ENCODE measurements around the gene DPEP1.

DPEP1 gene

DNA sequence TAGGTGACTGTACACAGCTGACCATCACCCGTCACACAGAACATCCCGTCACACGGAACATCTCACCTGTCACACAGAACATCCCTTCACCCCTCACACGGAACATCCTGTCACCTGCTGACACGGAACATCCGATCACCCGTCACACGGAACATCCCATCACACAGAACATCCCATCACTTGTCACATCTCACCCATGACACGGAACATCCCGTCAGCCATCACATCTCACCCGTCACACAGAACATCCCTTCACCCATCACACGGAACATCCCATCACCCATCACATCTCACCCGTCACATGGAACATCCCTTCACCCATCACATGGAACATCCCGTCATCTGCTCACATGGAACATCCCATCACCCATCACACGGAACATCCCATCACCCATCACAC lies 34.1 kb upstream of the DPEP1 start:
- Histone ChIP-seq H3K4me3 (ENCODE audit: insufficient read depth, low read depth, low read length, poor library complexity, severe bottlenecking) (no peak overlapping the region), H3K36me3 (ENCODE audit: control insufficient read depth, insufficient read depth, low read length) (no peaks in the 10 kb centered on the region), H3K27me3 (replicated peaks; ENCODE audit: control insufficient read depth, insufficient read depth, low read length, poor library complexity, severe bottlenecking) (peaks cover 8% of the 10 kb centered on the region), H3K27ac (ENCODE audit: insufficient read depth, low read length, poor library complexity, severe bottlenecking) (no peak overlapping the region), H3K4me1 (ENCODE audit: control insufficient read depth, insufficient read depth, low read length, poor library complexity, severe bottlenecking) (peaks cover 16% of the 10 kb centered on the region), H3K9me3 (ENCODE audit: control insufficient read depth, low read length) (no peaks in the 10 kb centered on the region)
- DNase-seq, result no peak

GRCh38 chr16:89581045-89581695 lies 32.3 kb upstream of the DPEP1 start:
- Histone ChIP-seq H3K27me3 (replicated peaks; ENCODE audit: control insufficient read depth, insufficient read depth, low read length, poor library complexity, severe bottlenecking) (no peaks in the 10 kb centered on the region), H3K4me3 (ENCODE audit: insufficient read depth, low read depth, low read length, poor library complexity, severe bottlenecking) (no peak overlapping the region), H3K27ac (ENCODE audit: insufficient read depth, low read length, poor library complexity, severe bottlenecking) (no peak overlapping the region), H3K4me1 (ENCODE audit: control insufficient read depth, insufficient read depth, low read length, poor library complexity, severe bottlenecking) (peaks cover 2% of the 10 kb centered on the region), H3K36me3 (ENCODE audit: control insufficient read depth, insufficient read depth, low read length) (no peaks in the 10 kb centered on the region), H3K9me3 (ENCODE audit: control insufficient read depth, low read length) (no peaks in the 10 kb centered on the region)
- DNase-seq, result no peak

GRCh38 chr16:89581861-89582563 lies 31.4 kb upstream of the DPEP1 start:
- Histone ChIP-seq H3K4me1 (ENCODE audit: control insufficient read depth, insufficient read depth, low read length, poor library complexity, severe bottlenecking) (no peaks in the 10 kb centered on the region), H3K9me3 (ENCODE audit: control insufficient read depth, low read length) (no peaks in the 10 kb centered on the region), H3K27ac (ENCODE audit: insufficient read depth, low read length, poor library complexity, severe bottlenecking) (no peak overlapping the region), H3K36me3 (ENCODE audit: control insufficient read depth, insufficient read depth, low read length) (no peaks in the 10 kb centered on the region), H3K4me3 (ENCODE audit: insufficient read depth, low read depth, low read length, poor library complexity, severe bottlenecking) (no peak overlapping the region), H3K27me3 (replicated peaks; ENCODE audit: control insufficient read depth, insufficient read depth, low read length, poor library complexity, severe bottlenecking) (no peaks in the 10 kb centered on the region)
- DNase-seq, result no peak

DNA sequence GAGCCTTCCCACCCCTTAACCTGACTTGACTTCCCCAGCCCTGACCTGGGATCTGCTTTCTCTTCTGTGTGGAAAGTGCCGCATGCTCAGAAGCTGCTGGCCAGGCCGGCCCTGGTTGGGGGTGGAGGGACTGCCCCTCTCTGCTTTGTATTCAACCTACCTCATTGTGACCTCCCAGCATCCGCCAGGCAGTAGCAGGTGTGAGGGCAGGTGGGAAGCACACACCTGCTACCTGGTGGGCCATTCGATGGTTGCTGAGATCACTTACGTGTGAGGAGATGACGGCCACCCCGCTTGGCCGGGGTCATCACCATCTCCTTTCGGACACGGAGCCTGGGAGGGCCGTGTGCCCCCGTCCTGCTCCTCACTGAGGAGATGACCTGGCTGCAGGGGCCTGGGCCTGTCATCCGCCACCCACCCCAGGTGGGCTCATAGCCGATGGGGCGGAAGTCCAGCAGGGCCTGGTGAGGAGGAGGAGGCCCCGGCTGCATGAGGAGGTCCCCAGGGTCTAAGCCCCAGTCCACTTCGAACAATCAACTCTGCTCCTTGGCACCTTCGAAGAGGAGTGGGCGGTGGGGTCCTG lies 30.7 kb upstream of the DPEP1 start:
- no peak for DNase-seq
- H3K27ac ChIP-seq (ENCODE audit: insufficient read depth, low read length, poor library complexity, severe bottlenecking), result no peak overlapping the region
- H3K9me3 ChIP-seq (ENCODE audit: control insufficient read depth, low read length), result no peaks in the 10 kb centered on the region
- no peaks in the 10 kb centered on the region for H3K36me3 ChIP-seq (ENCODE audit: control insufficient read depth, insufficient read depth, low read length)
- H3K4me1 ChIP-seq (ENCODE audit: control insufficient read depth, insufficient read depth, low read length, poor library complexity, severe bottlenecking), result no peaks in the 10 kb centered on the region
- H3K27me3 ChIP-seq (replicated peaks; ENCODE audit: control insufficient read depth, insufficient read depth, low read length, poor library complexity, severe bottlenecking), result no peaks in the 10 kb centered on the region
- H3K4me3 ChIP-seq (ENCODE audit: insufficient read depth, low read depth, low read length, poor library complexity, severe bottlenecking), result no peak overlapping the region

DNA sequence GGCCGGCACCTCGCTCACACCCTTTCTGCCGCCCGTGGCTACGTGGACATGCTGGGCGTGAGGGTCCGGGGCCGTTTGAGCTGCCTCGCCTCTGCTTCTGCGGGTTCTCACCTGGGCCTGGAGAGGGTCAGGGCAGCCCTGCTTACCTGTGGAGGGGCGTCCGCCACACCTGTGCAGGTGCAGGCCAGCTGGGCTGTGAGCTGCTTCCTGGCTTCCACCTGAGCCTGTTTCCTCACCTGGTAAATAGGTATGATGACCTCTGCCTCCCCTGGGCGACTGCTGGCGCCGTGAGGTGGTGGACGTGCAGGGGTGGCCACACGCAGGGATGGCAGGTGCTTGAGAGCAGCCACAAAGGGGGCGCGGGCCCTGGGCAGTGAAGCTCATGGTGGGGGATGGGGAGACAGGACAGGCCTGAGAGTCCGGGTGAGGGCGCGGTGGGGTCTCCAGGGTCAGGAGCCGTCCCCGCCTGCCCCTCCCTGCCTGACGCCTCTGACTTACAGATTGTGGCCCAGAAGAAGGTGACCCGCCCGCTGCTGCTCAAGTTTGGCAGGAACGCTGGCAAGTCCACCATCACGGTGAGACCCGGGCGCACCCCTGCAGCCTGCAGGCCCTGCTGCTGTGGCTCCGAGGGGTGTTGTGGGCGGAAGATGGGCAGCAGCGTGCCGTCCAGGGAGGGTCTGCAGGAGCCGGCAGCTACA lies 30.1 kb upstream of the DPEP1 start:
- no peaks in the 10 kb centered on the region for H3K9me3 ChIP-seq (ENCODE audit: control insufficient read depth, low read length)
- no peaks in the 10 kb centered on the region for H3K36me3 ChIP-seq (ENCODE audit: control insufficient read depth, insufficient read depth, low read length)
- no peak for DNase-seq
- H3K4me1 ChIP-seq (ENCODE audit: control insufficient read depth, insufficient read depth, low read length, poor library complexity, severe bottlenecking), result no peaks in the 10 kb centered on the region
- H3K4me3 ChIP-seq (ENCODE audit: insufficient read depth, low read depth, low read length, poor library complexity, severe bottlenecking), result no peak overlapping the region
- no peaks in the 10 kb centered on the region for H3K27me3 ChIP-seq (replicated peaks; ENCODE audit: control insufficient read depth, insufficient read depth, low read length, poor library complexity, severe bottlenecking)
- H3K27ac ChIP-seq (ENCODE audit: insufficient read depth, low read length, poor library complexity, severe bottlenecking), result no peak overlapping the region

DNA sequence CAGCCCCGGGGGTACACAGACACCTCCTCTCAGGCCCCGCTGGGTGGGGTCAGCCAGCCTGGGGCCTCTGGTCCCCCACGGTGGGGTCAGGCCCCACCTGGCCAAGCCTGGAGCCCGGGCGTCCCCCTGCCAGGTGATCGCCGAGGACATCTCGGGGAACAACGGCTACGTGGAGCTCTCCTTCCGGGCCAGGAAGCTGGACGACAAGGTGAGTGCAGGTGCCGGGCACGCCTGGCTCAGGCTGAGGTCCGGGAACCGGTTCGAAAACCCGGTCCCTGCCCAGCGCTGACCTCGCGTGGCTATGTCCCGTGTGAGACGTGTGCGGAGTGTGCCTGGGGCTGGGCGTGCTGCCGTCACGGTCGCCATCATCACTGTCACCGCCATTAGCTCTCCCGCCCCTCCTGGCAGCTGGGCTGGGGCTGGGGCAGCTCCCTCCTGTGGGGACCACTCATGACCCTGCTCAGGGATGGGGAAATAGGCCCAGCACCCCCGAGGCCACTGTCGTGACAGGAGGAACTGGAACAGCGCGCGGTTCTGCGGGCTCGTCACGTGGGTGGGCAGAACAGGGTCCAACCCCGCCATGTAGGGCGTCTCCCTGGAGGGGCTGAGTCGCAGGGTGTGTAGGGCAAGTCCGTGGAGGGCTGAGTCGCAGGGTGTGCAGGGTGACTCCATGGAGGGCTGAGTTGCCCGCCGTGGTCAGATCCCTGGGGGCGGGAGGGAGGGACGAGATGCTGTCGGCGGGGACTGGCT lies 29.4 kb upstream of the DPEP1 start:
- DNase-seq, result no peak
- no peak overlapping the region for H3K27ac ChIP-seq (ENCODE audit: insufficient read depth, low read length, poor library complexity, severe bottlenecking)
- H3K4me3 ChIP-seq (ENCODE audit: insufficient read depth, low read depth, low read length, poor library complexity, severe bottlenecking), result no peak overlapping the region
- no peaks in the 10 kb centered on the region for H3K9me3 ChIP-seq (ENCODE audit: control insufficient read depth, low read length)
- H3K27me3 ChIP-seq (replicated peaks; ENCODE audit: control insufficient read depth, insufficient read depth, low read length, poor library complexity, severe bottlenecking), result no peaks in the 10 kb centered on the region
- H3K36me3 ChIP-seq (ENCODE audit: control insufficient read depth, insufficient read depth, low read length), result no peaks in the 10 kb centered on the region
- no peaks in the 10 kb centered on the region for H3K4me1 ChIP-seq (ENCODE audit: control insufficient read depth, insufficient read depth, low read length, poor library complexity, severe bottlenecking)

DNA sequence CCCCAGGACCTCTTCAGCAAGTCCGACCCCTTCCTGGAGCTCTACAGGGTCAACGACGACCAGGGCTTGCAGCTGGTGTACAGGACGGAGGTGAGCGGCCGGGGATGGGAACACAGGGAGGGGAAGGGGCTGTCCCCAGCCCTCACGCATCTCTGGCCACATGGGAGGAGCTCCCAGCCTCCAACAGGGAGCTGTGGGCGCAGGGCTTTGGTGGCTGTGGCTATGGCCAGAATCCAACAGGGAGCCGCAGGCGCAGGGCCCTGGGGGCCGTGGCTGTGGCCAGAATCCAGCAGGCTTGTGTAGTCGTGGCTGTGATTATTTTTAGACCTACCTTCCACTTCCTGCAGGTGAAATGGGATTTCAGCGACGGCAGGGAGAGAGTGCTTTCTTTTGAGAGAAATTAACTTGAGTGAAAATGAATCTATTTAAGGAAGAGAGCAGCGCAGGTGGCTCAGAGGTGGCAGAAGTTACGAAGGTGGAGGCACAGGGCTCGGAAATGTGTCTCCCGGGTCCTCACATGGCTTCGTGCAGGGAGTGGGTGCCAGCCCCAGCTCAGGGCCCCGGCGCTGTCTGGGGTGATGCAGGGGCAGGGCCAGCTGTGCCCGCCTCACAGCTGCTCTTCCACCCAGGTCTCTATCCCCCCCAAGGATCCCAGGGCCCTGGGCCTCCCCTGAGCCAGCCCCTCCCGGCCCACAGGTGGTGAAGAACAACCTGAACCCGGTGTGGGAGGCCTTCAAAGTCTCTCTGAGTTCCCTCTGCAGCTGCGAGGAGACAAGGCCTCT lies 28.5 kb upstream of the DPEP1 start:
- H3K9me3 ChIP-seq (ENCODE audit: control insufficient read depth, low read length), result no peaks in the 10 kb centered on the region
- no peaks in the 10 kb centered on the region for H3K4me1 ChIP-seq (ENCODE audit: control insufficient read depth, insufficient read depth, low read length, poor library complexity, severe bottlenecking)
- no peaks in the 10 kb centered on the region for H3K36me3 ChIP-seq (ENCODE audit: control insufficient read depth, insufficient read depth, low read length)
- H3K27ac ChIP-seq (ENCODE audit: insufficient read depth, low read length, poor library complexity, severe bottlenecking), result no peak overlapping the region
- H3K4me3 ChIP-seq (ENCODE audit: insufficient read depth, low read depth, low read length, poor library complexity, severe bottlenecking), result no peak overlapping the region
- no peaks in the 10 kb centered on the region for H3K27me3 ChIP-seq (replicated peaks; ENCODE audit: control insufficient read depth, insufficient read depth, low read length, poor library complexity, severe bottlenecking)
- no peak for DNase-seq

- Histone ChIP-seq H3K27ac (ENCODE audit: insufficient read depth, low read length, poor library complexity, severe bottlenecking) (no peak overlapping the region), H3K4me3 (ENCODE audit: insufficient read depth, low read depth, low read length, poor library complexity, severe bottlenecking) (no peak overlapping the region), H3K36me3 (ENCODE audit: control insufficient read depth, insufficient read depth, low read length) (no peaks in the 10 kb centered on the region), H3K27me3 (replicated peaks; ENCODE audit: control insufficient read depth, insufficient read depth, low read length, poor library complexity, severe bottlenecking) (no peaks in the 10 kb centered on the region), H3K4me1 (ENCODE audit: control insufficient read depth, insufficient read depth, low read length, poor library complexity, severe bottlenecking) (no peaks in the 10 kb centered on the region), H3K9me3 (ENCODE audit: control insufficient read depth, low read length) (no peaks in the 10 kb centered on the region)
- DNase-seq, result no peak
Observed at GRCh38 chr16:89586218-89586617, 27.2 kb upstream of the DPEP1 start.

GRCh38 chr16:89586853-89587252 lies 26.6 kb upstream of the DPEP1 start:
- Histone ChIP-seq H3K4me1 (ENCODE audit: control insufficient read depth, insufficient read depth, low read length, poor library complexity, severe bottlenecking) (no peaks in the 10 kb centered on the region), H3K4me3 (ENCODE audit: insufficient read depth, low read depth, low read length, poor library complexity, severe bottlenecking) (no peak overlapping the region), H3K9me3 (ENCODE audit: control insufficient read depth, low read length) (no peaks in the 10 kb centered on the region), H3K27ac (ENCODE audit: insufficient read depth, low read length, poor library complexity, severe bottlenecking) (no peak overlapping the region), H3K27me3 (replicated peaks; ENCODE audit: control insufficient read depth, insufficient read depth, low read length, poor library complexity, severe bottlenecking) (no peaks in the 10 kb centered on the region), H3K36me3 (ENCODE audit: control insufficient read depth, insufficient read depth, low read length) (no peaks in the 10 kb centered on the region)
- DNase-seq, result no peak
